Endodermal cell (in vitro differentiated cells): ENCODE measurements around the gene PAPOLA. TPM values are rescaled to one million over a fixed set of nuclear protein-coding genes. Genes with fewer than 3 reads are reported as not detected.

Source experiments
- DNase-seq: peaks from one replicate; pipeline ENCODE4 v3.0.0-alpha.2; 2017
- H3K27ac ChIP-seq: 2 replicates; pipeline ENCODE4 v1.5.1; 2013; ENCODE audit warnings: mild to moderate bottlenecking, low read depth, low read length, moderate library complexity
- H3K27me3 ChIP-seq: 2 replicates; pipeline ENCODE4 v1.6.1; 2013; ENCODE audit warnings: mild to moderate bottlenecking, low read length, moderate library complexity; ENCODE audit not compliant: insufficient read depth, control insufficient read depth, poor library complexity, severe bottlenecking
- H3K36me3 ChIP-seq: 2 replicates; pipeline ENCODE4 v1.7.0; 2013; ENCODE audit warnings: mild to moderate bottlenecking, low read length, moderate library complexity; ENCODE audit not compliant: control insufficient read depth, insufficient read depth
- H3K4me1 ChIP-seq: one replicate; pipeline ENCODE4 v1.7.0; 2013; ENCODE audit warnings: low read length; ENCODE audit not compliant: control insufficient read depth, insufficient read depth
- H3K4me3 ChIP-seq: 2 replicates; pipeline ENCODE4 v1.5.1; 2013; ENCODE audit warnings: mild to moderate bottlenecking, low read length, moderate library complexity
- H3K9ac ChIP-seq: 2 replicates; pipeline ENCODE4 v1.6.1; 2013; ENCODE audit warnings: mild to moderate bottlenecking, low read length, moderate library complexity; ENCODE audit not compliant: poor library complexity, severe bottlenecking; ENCODE audit errors: extremely low read depth
- H3K9me3 ChIP-seq: 2 replicates; pipeline ENCODE4 v1.6.1; 2013; ENCODE audit warnings: mild to moderate bottlenecking, low read length, moderate library complexity; ENCODE audit not compliant: control insufficient read depth
- H3K27ac Mint-ChIP-seq: 2 replicates; pipeline ENCODE4 v1.8.0; 2020; ENCODE audit warnings: mixed read lengths
- H3K27me3 Mint-ChIP-seq: 2 replicates; pipeline ENCODE4 v1.8.0; 2021; ENCODE audit warnings: mild to moderate bottlenecking, mixed read lengths; ENCODE audit not compliant: insufficient read depth
- H3K36me3 Mint-ChIP-seq: 2 replicates; pipeline ENCODE4 v1.8.0; 2020; ENCODE audit warnings: low read depth, mixed read lengths
- H3K4me1 Mint-ChIP-seq: 2 replicates; pipeline ENCODE4 v1.8.0; 2020; ENCODE audit warnings: mixed read lengths
- H3K4me3 Mint-ChIP-seq: 2 replicates; pipeline ENCODE4 v1.8.0; 2020; ENCODE audit warnings: mild to moderate bottlenecking, moderate library complexity, mixed read lengths
- H3K9me3 Mint-ChIP-seq: 2 replicates; pipeline ENCODE4 v1.8.0; 2020; ENCODE audit warnings: mild to moderate bottlenecking, mixed read lengths
- WGBS, 2 experiments: methylation state at CpG; one replicate each; pipeline versions ENCODE4 v1.1.5 to v1.1.7; 2013; ENCODE audit warnings: missing lambda C conversion rate in 2 of 2, mixed read lengths in 1 of 2; ENCODE audit not compliant: insufficient coverage in 1 of 2, insufficient read length in 1 of 2; 5-methylcytosine and 5-hydroxymethylcytosine counted together
- total RNA-seq, 2 donors: library from RNA; stranded (reverse); fragmentation: NEBNext Ultra II Directional in 1 of 2; extraction: Animal tissue kit (Norgen Biotek cat#: 25700) in 1 of 2; gene quantifications; 2 replicates in 1 of 2; 3 replicates in 1 of 2; pipeline ENCODE4 v1.2.1, GENCODE V29; 2021
- TF ChIP-seq, protein P1 (sequence below): fragments of 200-600 bp; sonication (generic); conservative IDR thresholded peaks from 2 replicates; pipeline ENCODE4 v1.5.0; 2021; ENCODE audit warnings: antibody characterized with exemption, mild to moderate bottlenecking

The PAPOLA gene
- total RNA-seq, 2 donors from 2014 or later = 218 to 225 TPM

DNA sequence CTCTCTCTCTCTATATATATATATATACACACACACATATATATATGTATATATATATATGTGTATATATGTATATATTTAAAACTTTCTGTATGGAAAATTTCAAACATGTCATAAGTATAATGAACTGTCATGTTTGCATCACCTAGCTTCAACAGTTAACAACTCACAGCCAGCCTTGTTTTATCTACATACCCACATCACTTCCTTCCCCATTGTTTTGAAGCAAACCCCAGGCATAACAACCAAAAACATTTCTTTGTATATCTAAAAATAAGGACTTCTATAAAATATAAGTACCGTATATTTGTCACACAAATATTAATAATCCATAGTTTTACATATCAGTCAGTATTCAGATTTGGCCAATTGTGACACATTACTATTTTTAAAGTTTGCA lies 57.4 kb downstream of the PAPOLA start:
- H3K9me3 Mint-ChIP-seq = no peaks in the 10 kb centered on the region
- no CpG with 5 or more reads among the region's 1 CpG for WGBS, 2 experiments

DNA sequence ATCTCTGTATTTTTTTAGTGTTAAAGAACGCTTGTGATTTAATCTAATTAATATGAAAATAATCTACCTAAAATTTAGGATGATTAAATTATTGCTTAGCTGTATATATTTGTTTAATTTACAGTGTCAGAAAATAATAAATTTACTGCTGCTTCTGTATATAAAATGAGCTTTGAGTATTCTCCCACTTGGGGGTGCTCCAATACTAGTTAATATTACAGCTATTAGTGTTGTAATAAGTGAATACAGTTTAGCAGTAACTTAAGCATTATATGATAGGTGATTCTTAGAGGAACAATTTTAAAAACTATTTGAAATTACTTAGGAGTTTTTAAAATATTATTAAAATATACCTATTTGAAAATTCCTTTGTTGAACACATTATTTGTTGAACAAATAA lies 62.2 kb downstream of the PAPOLA start:
- Mint-ChIP-seq H3K27me3 (no peaks in the 10 kb centered on the region), H3K4me1 (no peaks in the 10 kb centered on the region), H3K27ac (no peak overlapping the region), H3K9me3 (no peaks in the 10 kb centered on the region), H3K4me3 (no peak overlapping the region), H3K36me3 (peaks cover 37% of the 10 kb centered on the region)
- peaks cover 93% of the 10 kb centered on the region for H3K36me3 ChIP-seq
- WGBS, 2 experiments = no CpG with 5 or more reads among the region's 1 CpG
- TF ChIP-seq, protein P1, sequence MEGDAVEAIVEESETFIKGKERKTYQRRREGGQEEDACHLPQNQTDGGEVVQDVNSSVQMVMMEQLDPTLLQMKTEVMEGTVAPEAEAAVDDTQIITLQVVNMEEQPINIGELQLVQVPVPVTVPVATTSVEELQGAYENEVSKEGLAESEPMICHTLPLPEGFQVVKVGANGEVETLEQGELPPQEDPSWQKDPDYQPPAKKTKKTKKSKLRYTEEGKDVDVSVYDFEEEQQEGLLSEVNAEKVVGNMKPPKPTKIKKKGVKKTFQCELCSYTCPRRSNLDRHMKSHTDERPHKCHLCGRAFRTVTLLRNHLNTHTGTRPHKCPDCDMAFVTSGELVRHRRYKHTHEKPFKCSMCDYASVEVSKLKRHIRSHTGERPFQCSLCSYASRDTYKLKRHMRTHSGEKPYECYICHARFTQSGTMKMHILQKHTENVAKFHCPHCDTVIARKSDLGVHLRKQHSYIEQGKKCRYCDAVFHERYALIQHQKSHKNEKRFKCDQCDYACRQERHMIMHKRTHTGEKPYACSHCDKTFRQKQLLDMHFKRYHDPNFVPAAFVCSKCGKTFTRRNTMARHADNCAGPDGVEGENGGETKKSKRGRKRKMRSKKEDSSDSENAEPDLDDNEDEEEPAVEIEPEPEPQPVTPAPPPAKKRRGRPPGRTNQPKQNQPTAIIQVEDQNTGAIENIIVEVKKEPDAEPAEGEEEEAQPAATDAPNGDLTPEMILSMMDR = no peak
- no peaks in the 10 kb centered on the region for H3K27me3 ChIP-seq
- no peak for DNase-seq
- no peaks in the 10 kb centered on the region for H3K4me1 ChIP-seq
- H3K9ac ChIP-seq = no peak overlapping the region
- no peak overlapping the region for H3K27ac ChIP-seq
- no peaks in the 10 kb centered on the region for H3K9me3 ChIP-seq
- no peak overlapping the region for H3K4me3 ChIP-seq

More for the DNA sequence above, 57.4 kb downstream of the PAPOLA start:
- no peak for DNase-seq
- no peaks in the 10 kb centered on the region for H3K4me1 Mint-ChIP-seq
- H3K27me3 ChIP-seq = no peaks in the 10 kb centered on the region
- no peak overlapping the region for H3K9ac ChIP-seq
- no peak overlapping the region for H3K4me3 ChIP-seq
- no peaks in the 10 kb centered on the region for H3K9me3 ChIP-seq
- no peak overlapping the region for H3K27ac Mint-ChIP-seq
- no peak overlapping the region for H3K4me3 Mint-ChIP-seq
- H3K36me3 ChIP-seq = peaks cover 93% of the 10 kb centered on the region
- TF ChIP-seq, protein P1 = no peak
- H3K4me1 ChIP-seq = no peaks in the 10 kb centered on the region
- H3K27me3 Mint-ChIP-seq = no peaks in the 10 kb centered on the region
- no peak overlapping the region for H3K27ac ChIP-seq
- peaks cover 59% of the 10 kb centered on the region for H3K36me3 Mint-ChIP-seq

DNA sequence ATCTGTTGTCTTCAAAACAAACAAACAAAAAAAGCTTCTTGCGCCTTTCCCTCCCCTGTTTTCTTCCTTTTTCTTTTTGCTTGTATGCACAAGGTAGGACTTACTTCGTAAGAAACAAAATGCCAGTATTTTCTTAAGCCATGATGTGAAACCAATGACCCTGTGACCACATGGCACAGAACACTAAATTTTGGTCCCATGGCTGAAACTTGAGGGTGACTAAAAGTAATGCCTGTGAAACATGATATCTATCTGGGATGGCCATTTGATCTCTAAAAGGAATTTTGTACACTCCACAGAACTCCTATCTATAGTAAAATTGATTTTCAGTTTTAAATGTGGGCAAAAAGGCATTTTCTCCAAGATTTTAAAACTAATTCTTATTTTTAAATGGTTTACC lies 63.6 kb downstream of the PAPOLA start:
- no peaks in the 10 kb centered on the region for H3K9me3 ChIP-seq
- Mint-ChIP-seq H3K4me3 (no peak overlapping the region), H3K36me3 (peaks cover 35% of the 10 kb centered on the region), H3K27me3 (no peaks in the 10 kb centered on the region), H3K9me3 (no peaks in the 10 kb centered on the region), H3K4me1 (no peaks in the 10 kb centered on the region), H3K27ac (peak overlapping the region; percentile 48)
- no peak overlapping the region for H3K4me3 ChIP-seq
- no peak overlapping the region for H3K27ac ChIP-seq
- no peaks in the 10 kb centered on the region for H3K4me1 ChIP-seq
- TF ChIP-seq, protein P1 = no peak
- H3K36me3 ChIP-seq = peaks cover 91% of the 10 kb centered on the region
- 93% methylated on average over 2 of the region's 2 CpGs; no CpG with 5 or more reads in 1 of the 2 experiments for WGBS, 2 experiments
- DNase-seq = no peak
- no peaks in the 10 kb centered on the region for H3K27me3 ChIP-seq
- H3K9ac ChIP-seq = no peak overlapping the region
